G401 (cell line): Measurements from ENCODE around the gene LIMA1. TPM values are rescaled to one million over a fixed set of nuclear protein-coding genes. Genes with fewer than 3 reads are reported as not detected.
A peak's percentile ranks its signal among the peaks of the same experiment; 100 is the strongest.
"Not testable (repeated sequence)": the region's sequence is repeated elsewhere in the genome, so short reads cannot be mapped to it uniquely, and the experiment has no call there.

Experiments used
- DNase-seq: peaks from one replicate; pipeline ENCODE4 v3.0.0-alpha.2; 2015; ENCODE audit warnings: low spot score
- in situ Hi-C: cut with HindIII; loops from 2 replicates; pipeline ENCODE4 v1.10.0; 2016; ENCODE audit warnings: low sequenced_read_pairs, mixed read lengths
- total RNA-seq: library from RNA; depleted of rRNA; stranded (reverse); fragments of >200 nt; shearing (Covaris generic); gene quantifications from 2 replicates; pipeline ENCODE4 v1.2.3, GENCODE V29; 2014

Gene LIMA1
- total RNA-seq, 1 experiment from 2014 or later, result 14.5 TPM

GRCh38 chr12:50251619-50252252 lies 31.6 kb downstream of the LIMA1 start:
- in situ Hi-C loops, result no loop called here
- peak; percentile 50 for DNase-seq

DNA sequence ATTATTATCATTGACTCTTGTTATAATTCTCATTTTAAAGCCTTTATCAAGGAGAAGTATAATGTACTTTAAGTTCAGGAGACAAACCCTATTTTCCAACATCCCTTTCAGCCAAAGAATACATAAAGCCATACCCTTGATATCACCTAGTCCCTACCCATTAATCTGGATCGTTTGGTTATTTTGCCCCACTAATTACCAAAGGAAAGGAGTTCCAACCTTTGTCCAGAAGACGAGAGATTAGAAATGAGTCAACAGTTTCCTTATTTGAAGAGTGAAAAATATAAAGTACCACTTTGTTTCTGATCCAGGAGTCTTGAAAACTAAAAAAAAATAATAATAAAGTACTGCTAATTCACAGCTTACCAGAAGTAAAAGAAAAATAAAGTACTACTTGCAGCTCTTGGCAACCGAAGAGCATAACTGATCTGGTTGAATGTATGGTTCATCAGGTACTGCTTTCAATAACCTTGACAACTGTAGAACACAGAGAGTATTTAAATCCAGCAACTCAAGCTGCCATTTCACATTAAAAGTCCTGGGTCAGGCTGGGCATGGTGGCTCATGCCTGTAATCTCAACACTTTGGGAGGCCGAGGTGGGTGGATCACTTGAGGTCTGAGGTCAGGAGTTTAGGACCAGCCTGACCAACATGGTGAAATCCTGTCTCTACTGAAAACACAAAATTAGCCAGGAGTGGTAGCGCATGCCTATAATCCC lies 33.7 kb downstream of the LIMA1 start:
- DNase-seq, result no peak
- in situ Hi-C loops, result no loop called here

GRCh38 chr12:50248883-50249282 lies 34.4 kb downstream of the LIMA1 start:
- in situ Hi-C loops, result no loop called here

DNA sequence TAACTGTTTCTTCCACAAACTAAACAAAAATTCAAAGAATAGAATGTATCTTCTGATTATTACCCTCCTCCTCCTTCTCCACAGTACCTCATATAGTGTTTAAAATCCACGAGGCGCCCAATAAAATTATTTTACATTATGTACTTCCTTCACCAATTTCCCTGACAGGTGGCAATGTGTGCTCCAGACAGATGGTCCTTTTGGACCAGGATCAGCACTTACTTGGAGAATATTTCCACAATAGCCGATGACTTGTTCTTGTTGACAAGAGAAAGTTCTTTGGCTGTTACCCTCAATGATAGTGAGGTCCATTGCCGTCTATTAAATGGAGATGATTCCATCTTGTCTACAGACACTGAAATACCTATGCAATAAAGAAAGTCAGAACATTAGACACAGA lies 34.9 kb downstream of the LIMA1 start:
- peak; percentile 97 for DNase-seq
- in situ Hi-C loops, result no loop called here

More at GRCh38 chr12:50248883-50249282, 34.4 kb downstream of the LIMA1 start:
- peak; percentile 65 for DNase-seq

DNA sequence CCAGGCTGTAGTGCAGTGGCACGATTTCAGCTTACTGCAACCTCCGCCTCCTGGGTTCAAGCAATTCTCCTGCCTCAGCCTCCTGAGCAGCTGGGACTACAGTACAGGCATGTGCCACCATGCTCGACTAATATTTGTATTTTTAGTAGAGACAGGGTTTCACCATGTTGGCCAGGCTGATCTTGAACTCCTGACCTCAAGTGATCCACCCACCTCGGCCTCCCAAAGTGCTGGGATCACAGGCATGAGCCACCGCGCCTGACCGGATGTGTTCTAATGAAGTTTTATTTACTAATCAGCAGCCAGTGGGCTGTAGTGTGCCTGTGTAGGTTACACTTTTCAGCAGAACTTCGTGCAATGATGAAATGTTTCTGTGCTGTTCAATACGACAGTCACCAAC lies 35.7 kb downstream of the LIMA1 start:
- DNase-seq, result peak; percentile 33
- in situ Hi-C loops, result not testable (repeated sequence)

- DNase-seq, result peak; percentile 98
Measured at GRCh38 chr12:50246873-50247612, 36.3 kb downstream of the LIMA1 start.

DNA sequence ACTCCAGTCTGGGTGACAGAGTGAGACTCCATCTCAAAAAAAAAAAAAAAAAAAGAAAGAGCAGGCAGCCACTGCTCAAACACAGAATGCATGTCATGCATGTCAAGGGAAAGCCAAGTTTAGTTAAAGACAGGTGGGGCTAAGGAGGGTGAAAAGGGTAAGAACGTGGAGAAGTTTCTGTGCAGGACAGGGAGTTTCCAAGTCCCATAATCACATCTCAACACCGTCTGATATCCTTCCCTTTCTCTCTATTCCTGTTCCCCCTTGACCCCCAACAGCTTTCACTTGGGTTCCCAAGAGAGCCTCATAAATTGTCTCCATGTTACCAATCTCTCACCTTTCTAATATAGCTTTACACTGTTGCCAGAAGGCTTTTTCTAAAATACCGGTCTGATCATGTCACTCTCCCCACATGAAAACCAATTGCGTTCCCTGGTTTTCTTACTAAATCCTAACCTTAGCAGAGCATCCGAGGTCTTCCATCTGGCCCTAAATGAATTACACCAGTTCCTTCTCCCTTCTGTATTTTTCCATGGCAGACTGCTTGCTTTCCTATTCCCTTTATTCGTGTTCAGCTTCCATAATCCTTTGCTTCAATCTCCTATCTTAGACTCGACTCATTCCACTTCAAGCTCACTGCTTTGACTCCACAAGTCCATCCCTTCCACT lies 37.0 kb downstream of the LIMA1 start:
- peak; percentile 88 for DNase-seq
- in situ Hi-C loops, result no loop called here

More at GRCh38 chr12:50246873-50247612, 36.3 kb downstream of the LIMA1 start:
- in situ Hi-C loops, result no loop called here

- in situ Hi-C loops, result no loop called here
- no peak for DNase-seq
Measured at GRCh38 chr12:50243507-50243906, 39.8 kb downstream of the LIMA1 start.

GRCh38 chr12:50242751-50243191 lies 40.5 kb downstream of the LIMA1 start:
- in situ Hi-C loops, result no loop called here
- no peak for DNase-seq

GRCh38 chr12:50241178-50241577 lies 42.1 kb downstream of the LIMA1 start:
- in situ Hi-C loops, result no loop called here
- no peak for DNase-seq

DNA sequence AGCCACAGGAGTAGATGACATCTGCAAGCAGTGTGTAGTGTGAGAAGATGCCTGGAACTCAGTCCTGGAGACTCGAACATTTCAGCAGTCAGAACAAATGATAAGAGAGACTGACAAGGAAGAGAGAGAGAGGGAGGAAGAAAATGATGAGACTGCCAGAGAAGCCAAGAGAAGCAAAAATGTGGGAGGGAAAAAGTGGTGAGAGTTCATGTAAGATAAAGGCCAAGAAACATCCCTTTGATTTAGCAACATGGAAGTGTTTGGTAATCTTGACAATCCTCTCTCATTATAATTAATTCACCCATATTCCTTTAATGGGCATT lies 42.6 kb downstream of the LIMA1 start:
- DNase-seq, result peak; percentile 27
- in situ Hi-C loops, result no loop called here

- no peak for DNase-seq
- in situ Hi-C loops, result no loop called here
Measured at GRCh38 chr12:50240096-50240791, 43.1 kb downstream of the LIMA1 start.

DNA sequence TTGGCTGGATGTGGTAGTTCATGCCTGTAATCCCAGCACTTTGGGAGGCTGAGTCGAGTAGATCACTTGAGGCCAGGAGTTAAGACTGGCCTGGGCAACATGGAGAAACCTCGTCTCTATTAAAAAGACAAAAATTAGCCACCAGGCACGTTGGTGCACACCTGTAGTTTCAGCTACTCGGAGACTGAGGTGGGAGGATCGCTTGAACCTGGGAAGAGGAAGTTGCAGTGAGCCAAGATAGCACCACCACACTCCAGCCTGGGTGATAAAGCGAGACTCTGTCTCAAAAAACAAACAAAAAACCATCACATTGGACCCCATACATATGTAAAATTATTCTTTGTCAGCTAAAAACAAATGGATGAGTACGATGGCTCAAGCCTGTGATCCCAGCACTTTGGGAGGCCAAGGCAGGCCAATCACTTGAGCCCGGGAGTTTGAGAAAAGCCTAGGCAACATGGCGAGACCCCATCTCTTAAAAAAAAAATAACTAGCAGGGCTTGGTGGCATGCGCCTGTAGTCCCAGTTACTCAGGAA lies 43.9 kb downstream of the LIMA1 start:
- no peak for DNase-seq
- in situ Hi-C loops, result no loop called here

DNA sequence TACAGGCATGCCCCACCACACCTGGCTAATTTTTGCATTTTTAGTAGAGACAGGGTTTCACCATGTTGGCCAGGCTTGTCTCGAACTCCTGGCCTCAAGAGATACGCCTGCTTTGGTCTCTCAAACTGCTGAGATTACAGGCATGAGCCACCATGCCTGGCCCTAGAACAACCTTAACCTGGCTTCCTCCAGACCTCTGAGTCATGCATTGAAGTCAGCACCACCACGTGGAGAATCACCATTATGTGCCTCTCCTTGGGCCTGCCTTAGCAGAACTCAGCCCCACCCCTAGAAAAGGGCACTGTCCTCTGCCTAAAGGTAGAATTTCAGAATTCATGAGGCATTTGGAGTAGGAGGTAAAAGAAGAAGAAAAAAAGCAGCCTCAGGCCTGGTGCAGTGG lies 49.0 kb downstream of the LIMA1 start:
- DNase-seq, result no peak
- in situ Hi-C loops, result no loop called here

GRCh38 chr12:50232771-50233209 lies 50.5 kb downstream of the LIMA1 start:
- peak; percentile 34 for DNase-seq
- in situ Hi-C loops, result no loop called here

GRCh38 chr12:50232206-50232605 lies 51.1 kb downstream of the LIMA1 start:
- in situ Hi-C loops, result no loop called here
- DNase-seq, result no peak

GRCh38 chr12:50231346-50231745 lies 52.0 kb downstream of the LIMA1 start:
- in situ Hi-C loops, result no loop called here
- peak; percentile 76 for DNase-seq

GRCh38 chr12:50230217-50230616 lies 53.1 kb downstream of the LIMA1 start:
- in situ Hi-C loops, result no loop called here
- no peak for DNase-seq
